GM19025 (cell line): ENCODE results near the gene SORCS1.

Source experiments
- ATAC-seq: cut with Tn5 transposase; IDR thresholded peaks from one replicate; pipeline ENCODE4 v1.9.1; 2021; ENCODE audit warnings: mild to moderate bottlenecking, low read depth, moderate library complexity; ENCODE audit not compliant: unreplicated experiment

The SORCS1 gene

DNA sequence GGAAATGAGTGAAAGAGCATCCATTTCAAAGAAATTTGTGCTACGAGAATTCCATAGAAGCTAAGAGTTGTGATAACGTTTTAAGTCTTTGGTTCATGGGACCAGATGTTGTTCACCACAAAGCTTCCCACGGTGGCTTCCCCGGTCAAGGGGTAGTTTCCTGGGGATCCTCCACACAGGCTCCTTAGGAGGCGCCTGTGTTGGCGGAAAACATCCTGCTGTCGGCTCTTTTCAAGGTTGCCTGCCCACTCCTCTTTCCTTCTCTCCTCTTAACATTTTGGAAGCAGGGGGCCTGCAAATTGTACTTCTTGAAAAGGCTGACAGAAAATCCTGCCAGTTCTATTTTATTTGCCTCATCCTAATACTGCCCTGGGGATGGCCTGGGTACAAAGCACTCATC is 398.6 kb downstream of the SORCS1 start:
- ATAC-seq: no peak

DNA sequence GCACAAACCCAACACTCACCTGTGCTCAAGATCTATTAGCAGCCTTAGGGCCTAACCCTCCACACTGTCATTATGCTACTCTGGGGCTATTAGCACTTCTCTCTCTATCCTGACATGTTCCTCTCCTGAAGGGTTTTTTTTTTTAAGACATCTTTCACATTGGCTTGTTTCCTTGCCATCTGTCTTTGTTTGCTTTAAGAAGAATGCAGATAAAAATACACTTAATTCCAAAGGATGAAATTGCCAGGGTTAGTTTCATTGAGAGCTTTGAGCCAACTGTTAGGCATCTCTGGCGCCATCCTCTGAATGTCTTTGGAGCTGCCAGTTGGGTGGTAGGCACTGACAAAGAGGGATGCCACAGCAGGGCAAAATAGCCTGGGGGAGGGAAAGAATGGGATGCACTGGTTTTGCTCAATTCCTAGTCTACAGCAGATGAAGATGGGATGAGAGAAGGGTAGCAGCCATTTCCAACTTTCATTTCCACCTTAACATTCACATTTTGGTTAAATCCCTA is 399.2 kb downstream of the SORCS1 start:
- ATAC-seq: no peak

DNA sequence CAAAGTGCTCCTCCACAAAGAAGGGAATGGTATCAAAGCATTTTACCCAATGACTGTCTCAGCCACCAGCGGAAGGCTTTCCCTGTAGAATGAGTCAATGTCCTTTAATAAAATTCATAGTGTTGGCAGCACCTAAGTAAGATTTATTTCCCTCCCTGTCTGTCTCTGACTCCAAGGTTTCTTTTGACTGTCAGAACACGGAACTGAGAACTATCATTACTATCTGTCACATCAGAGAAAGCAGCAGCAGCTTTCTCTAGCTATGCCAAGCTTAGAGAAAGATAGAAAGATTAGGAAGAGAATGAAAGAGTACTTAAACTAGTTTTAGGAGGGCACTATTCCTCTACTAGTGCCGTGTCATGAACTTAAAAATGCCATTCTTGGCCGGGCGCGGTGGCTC is 400.1 kb downstream of the SORCS1 start:
- ATAC-seq: no peak

- ATAC-seq: no peak
Measured at GRCh38 chr10:106761906-106762305, 402.6 kb downstream of the SORCS1 start.

DNA sequence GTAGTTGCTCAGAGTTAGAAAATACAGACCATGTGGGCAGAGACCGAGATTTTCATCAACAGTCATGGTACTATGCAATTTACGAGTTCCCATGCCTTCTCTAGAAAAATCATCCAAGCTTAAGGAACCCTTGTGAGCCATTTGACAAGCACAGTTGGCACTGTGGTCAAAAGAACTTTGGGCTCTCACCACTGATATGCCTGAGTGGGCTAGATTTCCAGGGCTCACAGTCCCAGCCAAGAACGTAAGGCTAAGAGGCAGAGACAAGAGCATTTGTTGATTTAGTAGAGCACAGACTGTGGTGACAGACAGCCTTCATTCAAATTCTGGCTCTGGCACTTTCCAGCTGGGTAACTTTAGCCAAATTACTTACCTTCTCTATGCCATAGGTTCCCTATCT is 407.0 kb downstream of the SORCS1 start:
- ATAC-seq: no peak

DNA sequence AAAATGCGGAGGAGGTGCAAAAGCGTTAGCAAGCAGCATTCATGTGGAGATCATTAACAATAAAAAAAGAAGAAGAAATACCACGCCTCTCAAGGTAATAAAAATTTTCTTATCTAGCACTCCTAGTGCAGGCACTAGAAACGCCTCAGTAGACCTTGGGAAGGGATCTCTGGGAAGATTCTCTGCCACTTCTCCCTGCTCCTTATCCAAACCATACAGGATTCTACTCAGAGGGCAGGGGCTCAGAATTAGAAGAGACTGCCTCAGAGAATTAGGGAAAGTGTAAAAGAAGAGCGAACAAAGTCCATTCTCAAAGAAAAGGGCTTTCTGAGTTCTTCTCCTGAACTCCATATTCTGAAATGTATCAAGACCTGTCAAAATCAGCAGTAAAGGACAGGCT is 413.4 kb downstream of the SORCS1 start:
- no peak for ATAC-seq

GRCh38 chr10:106746868-106747267 is 417.6 kb downstream of the SORCS1 start:
- no peak for ATAC-seq

GRCh38 chr10:106741006-106741530 is 423.4 kb downstream of the SORCS1 start:
- ATAC-seq: no peak

GRCh38 chr10:106740071-106740470 is 424.4 kb downstream of the SORCS1 start:
- ATAC-seq: no peak

DNA sequence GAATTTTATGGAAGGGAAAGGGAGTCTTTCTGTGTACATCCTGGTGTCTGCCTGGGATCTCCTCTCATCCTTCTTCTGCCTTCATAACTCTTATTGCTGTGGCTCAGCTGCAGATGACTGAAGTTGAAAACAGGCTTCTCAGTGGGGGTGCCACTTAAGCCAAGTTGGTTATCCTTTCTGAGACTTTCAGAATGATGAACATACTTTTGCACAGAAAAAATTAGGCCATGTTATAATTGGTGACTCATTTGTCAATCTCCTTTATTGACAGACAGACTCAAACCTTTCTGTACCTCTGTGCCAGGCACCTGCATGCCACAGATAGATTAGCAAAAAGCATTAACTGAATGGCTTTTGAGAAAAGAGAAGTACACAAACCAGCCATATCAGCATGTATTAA is 430.3 kb downstream of the SORCS1 start:
- ATAC-seq: no peak

- no peak for ATAC-seq
Measured at GRCh38 chr10:106728232-106728631, 436.3 kb downstream of the SORCS1 start.

DNA sequence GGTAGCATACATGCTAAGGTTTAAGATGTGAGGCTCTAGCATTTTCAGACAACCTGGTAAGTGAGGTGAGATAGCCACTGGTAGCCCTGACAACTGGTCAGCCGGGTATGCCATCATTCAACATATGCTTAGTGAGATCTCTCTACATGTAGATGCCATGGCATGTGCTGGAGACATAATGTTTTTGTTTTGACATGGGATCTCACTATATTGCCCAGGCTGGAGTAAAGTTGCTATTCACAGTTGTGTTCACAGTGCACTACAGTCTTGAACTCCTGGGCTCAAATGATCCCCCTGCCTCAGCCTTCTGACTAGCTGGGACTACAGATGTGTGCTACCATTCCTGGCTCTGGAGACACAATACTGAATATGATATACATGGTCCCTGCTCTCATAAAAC is 437.3 kb downstream of the SORCS1 start:
- ATAC-seq: no peak

DNA sequence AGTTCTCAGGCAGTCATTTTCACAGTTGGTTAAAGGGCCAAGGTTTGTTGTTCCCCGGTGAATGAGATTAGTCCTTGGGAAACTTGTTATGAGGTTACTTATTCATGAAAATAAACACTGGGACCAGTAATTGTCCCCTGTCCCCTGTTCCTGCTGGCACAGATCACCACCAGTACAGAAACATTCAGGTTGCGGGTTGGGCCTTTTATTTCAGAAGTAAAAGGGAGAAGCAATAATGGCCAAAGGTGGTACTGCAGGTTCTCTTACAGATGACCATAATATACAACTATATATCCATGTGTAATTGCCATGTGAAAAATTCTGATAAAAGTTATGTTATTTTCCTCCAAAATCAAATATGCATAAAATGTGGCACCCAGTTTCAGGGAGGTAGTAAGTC is 442.0 kb downstream of the SORCS1 start:
- ATAC-seq: no peak

DNA sequence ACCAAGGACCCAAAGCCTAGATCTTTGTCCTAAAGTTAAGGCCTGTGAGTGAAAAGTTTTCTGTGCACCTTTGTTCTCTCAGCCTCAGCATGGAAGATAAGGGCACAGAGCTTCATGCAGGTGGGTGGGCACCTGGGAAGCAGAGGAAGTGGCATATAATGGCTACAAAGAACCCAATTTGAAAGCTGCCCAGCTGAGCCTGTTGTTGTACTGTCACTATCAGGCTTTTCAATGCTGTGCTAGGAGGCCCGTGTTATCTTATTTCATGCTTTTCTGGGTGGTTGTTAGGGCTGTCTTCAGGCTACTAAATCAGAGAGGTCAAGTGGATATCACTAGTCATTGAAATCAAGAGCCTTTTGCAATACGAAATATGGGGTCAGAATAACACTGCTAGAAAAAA is 443.8 kb downstream of the SORCS1 start:
- ATAC-seq: no peak

GRCh38 chr10:106716381-106716780 is 448.1 kb downstream of the SORCS1 start:
- no peak for ATAC-seq

DNA sequence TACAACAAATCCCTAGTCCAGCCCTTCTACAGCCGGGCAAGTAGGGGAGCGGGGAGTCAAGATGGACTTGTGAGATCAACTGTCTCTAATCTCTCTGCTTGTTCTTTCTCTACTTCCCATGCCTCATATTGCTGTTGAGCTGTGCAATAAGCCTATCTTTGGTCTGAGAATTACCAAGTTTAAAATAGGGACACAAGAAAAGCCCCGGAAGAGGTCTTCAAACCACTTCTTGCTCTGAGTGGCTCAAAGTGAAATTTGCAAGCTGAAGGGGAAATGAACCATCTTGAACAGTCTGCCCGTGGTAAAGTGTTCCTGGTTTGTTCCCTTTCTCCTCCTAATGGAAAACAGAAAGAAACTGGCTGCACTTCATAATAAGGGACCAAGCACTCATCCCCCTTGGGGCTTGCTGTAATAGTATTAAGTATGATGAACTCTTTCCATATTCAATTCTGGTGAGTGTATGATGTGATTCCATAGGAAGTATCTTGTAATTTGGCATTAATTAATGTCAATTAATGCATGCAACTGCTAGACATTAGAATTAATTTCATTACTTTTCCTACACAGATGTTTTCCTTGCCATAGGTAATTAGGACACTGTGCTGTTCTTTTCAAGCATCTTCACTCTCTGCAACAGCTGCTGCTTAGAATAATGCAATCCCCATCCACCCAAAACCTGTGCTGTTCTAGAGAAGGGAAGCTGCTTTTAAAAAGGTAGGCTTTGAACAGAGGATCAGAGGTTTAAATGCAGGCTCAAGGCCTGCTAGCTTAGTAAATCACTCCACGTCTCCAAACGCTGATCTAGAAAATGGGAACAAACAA is 449.6 kb downstream of the SORCS1 start:
- ATAC-seq: no peak

DNA sequence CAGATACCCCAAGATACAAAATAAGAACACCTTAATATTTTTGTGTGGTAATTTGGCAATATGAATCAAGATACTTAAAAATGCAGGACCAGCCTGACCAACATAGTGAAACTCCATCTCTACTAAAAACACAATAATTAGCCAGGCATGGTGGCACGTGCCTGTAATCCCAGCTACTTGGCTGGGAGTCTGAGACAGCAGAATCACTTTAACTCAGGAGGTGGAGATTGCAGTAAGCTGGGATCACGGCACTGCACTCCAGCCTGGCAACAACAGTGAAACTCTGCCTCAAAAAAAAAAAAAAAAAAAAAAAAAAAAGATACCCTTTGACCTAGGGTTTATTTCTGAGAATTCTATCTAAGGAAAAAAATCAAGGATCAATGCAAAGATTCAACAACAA is 450.7 kb downstream of the SORCS1 start:
- ATAC-seq: no peak

DNA sequence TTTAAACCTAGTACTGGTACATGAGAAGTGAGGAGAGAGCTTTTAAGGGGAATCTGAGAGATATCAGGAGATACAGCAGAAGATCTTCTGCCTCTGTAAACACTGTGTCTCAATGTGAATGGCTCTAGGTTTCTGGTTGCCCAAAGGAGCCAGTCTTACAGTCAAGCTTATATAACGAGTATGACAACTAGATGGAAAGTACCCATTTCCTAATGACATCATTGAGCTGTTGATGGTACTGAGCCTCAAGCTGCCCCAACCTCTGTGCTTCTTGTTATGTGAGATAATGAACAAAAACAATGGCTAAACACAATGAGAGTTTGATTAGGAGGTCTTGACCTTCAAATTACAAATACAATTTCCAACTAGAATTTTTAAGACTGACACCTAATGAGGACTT is 451.5 kb downstream of the SORCS1 start:
- peak; percentile 60 for ATAC-seq

- no peak for ATAC-seq
Measured at GRCh38 chr10:106711313-106711906, 453.1 kb downstream of the SORCS1 start.

GRCh38 chr10:106708506-106708905 is 456.0 kb downstream of the SORCS1 start:
- ATAC-seq: no peak

- ATAC-seq: no peak
Measured at GRCh38 chr10:106707657-106708056, 456.8 kb downstream of the SORCS1 start.

DNA sequence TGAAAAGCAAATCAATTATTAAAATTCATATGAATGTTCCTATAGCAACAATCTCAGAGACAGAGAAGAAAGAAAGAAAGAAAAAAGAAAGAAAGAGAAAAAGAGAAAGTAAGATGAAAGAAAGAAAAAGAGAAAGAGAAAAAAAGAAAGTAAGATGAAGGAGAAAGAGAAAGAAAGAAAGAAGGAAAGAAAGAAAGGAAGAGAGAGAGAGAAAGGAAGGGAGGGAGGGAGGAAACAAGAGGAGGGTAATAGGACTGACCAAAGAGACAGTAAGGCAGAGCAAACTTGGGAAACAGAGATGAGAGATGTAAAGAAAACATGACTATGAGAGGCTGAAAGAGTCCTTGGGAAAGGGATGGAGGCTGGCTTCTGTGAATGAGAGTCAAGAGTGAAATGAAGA is 458.4 kb downstream of the SORCS1 start:
- ATAC-seq: no peak
